Mesothelial cell of epicardium (in vitro differentiated cells): ENCODE data around the gene ATP5ME. TPM values are rescaled to one million over a fixed set of nuclear protein-coding genes. Genes with fewer than 3 reads are reported as not detected.
"Not testable (repeated sequence)": the region's sequence is repeated elsewhere in the genome, so short reads cannot be mapped to it uniquely, and the experiment has no call there.

Experiments
- DNase-seq, 2 experiments: peaks; one replicate each; pipeline ENCODE4 v3.0.0; 2021; ENCODE audit warnings: low spot score in 2 of 2; ENCODE audit not compliant: unreplicated experiment in 2 of 2
- H3K27ac Mint-ChIP-seq: 2 replicates; pipeline ENCODE4 v1.8.0; 2021; ENCODE audit warnings: mixed read lengths
- H3K27me3 Mint-ChIP-seq: 2 replicates; pipeline ENCODE4 v1.8.0; 2021; ENCODE audit warnings: low read depth, mixed read lengths
- H3K36me3 Mint-ChIP-seq: 2 replicates; pipeline ENCODE4 v1.8.0; 2021; ENCODE audit warnings: mixed read lengths
- H3K4me1 Mint-ChIP-seq: 2 replicates; pipeline ENCODE4 v1.8.0; 2021; ENCODE audit warnings: mixed read lengths
- H3K4me3 Mint-ChIP-seq: 2 replicates; pipeline ENCODE4 v1.8.0; 2021; ENCODE audit warnings: mild to moderate bottlenecking, moderate library complexity, mixed read lengths
- H3K9me3 Mint-ChIP-seq: 2 replicates; pipeline ENCODE4 v1.8.0; 2021; ENCODE audit warnings: mixed read lengths
- total RNA-seq: library from RNA; stranded (reverse); gene quantifications from 3 replicates; pipeline ENCODE4 v1.2.1, GENCODE V29; 2021
- TF ChIP-seq, protein P1 (sequence below): fragments of 200-600 bp; sonication (generic); IDR thresholded peaks from one replicate; pipeline ENCODE4 v1.5.0; 2021; ENCODE audit warnings: antibody characterized with exemption; ENCODE audit not compliant: unreplicated experiment

Gene ATP5ME
- total RNA-seq, 1 donor from 2014 or later: 212 TPM

DNA sequence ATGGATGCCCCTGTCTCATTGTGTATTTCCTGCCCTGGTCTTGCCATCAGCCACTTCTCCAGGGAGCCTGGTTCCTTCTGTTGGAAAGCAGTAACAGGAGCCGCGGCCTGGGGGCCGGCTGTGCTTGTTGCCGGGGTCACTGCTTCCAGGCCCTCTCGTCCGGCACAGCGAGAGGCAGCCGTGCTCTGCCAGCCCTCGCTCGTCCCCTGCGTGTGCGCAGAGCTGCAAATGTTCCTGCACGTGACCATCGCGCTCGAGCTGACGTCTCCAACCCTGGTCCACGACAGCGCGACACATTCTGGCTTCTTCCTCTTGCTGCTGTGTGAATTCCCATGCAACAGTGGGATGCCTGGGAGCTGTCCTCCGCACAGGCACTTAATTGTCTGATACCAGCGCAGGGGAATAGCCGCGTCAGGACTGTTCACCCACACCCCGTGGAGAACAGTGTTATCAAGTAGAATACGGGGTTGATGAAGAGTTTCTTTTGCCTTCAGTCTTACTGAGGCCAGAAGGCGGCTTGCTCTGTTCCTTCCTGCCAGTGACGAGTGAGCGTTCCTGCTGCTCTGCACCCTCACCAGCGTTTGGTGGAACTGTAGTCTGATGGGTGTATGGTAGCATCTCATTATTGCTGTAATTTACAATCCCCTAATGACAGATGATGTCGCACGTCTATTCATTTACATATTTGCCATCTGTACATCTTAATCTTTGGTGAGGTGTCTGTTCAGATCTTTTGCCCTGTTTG lies 36.4 kb downstream of the ATP5ME start:
- Mint-ChIP-seq H3K27me3 (peaks cover 16% of the 10 kb centered on the region), H3K4me3 (no peak overlapping the region), H3K27ac (no peak overlapping the region), H3K4me1 (no peaks in the 10 kb centered on the region), H3K36me3 (no peaks in the 10 kb centered on the region), H3K9me3 (peaks cover 6% of the 10 kb centered on the region)
- DNase-seq: no peak
- TF ChIP-seq, protein P1, sequence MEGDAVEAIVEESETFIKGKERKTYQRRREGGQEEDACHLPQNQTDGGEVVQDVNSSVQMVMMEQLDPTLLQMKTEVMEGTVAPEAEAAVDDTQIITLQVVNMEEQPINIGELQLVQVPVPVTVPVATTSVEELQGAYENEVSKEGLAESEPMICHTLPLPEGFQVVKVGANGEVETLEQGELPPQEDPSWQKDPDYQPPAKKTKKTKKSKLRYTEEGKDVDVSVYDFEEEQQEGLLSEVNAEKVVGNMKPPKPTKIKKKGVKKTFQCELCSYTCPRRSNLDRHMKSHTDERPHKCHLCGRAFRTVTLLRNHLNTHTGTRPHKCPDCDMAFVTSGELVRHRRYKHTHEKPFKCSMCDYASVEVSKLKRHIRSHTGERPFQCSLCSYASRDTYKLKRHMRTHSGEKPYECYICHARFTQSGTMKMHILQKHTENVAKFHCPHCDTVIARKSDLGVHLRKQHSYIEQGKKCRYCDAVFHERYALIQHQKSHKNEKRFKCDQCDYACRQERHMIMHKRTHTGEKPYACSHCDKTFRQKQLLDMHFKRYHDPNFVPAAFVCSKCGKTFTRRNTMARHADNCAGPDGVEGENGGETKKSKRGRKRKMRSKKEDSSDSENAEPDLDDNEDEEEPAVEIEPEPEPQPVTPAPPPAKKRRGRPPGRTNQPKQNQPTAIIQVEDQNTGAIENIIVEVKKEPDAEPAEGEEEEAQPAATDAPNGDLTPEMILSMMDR: no peak

GRCh38 chr4:636628-637159 lies 37.4 kb downstream of the ATP5ME start:
- Mint-ChIP-seq H3K4me3 (no peak overlapping the region), H3K36me3 (no peaks in the 10 kb centered on the region), H3K4me1 (no peaks in the 10 kb centered on the region), H3K9me3 (peaks cover 13% of the 10 kb centered on the region), H3K27me3 (peaks cover 16% of the 10 kb centered on the region), H3K27ac (no peak overlapping the region)
- TF ChIP-seq, protein P1: no peak
- no peak for DNase-seq

- H3K27ac Mint-ChIP-seq: no peak overlapping the region
- DNase-seq: no peak
- H3K36me3 Mint-ChIP-seq: no peaks in the 10 kb centered on the region
- H3K4me3 Mint-ChIP-seq: no peak overlapping the region
- no peaks in the 10 kb centered on the region for H3K4me1 Mint-ChIP-seq
- TF ChIP-seq, protein P1: no peak
- H3K27me3 Mint-ChIP-seq: peaks cover 16% of the 10 kb centered on the region
- peaks cover 18% of the 10 kb centered on the region for H3K9me3 Mint-ChIP-seq
Observed at GRCh38 chr4:635851-636627, 38.0 kb downstream of the ATP5ME start.

GRCh38 chr4:635066-635835 lies 38.8 kb downstream of the ATP5ME start:
- Mint-ChIP-seq H3K27me3 (peaks cover 13% of the 10 kb centered on the region), H3K9me3 (peaks cover 14% of the 10 kb centered on the region)
- DNase-seq, H3K4me3 Mint-ChIP-seq, H3K36me3 Mint-ChIP-seq, H3K27ac Mint-ChIP-seq, H3K4me1 Mint-ChIP-seq: not testable (repeated sequence)

GRCh38 chr4:634599-634985 lies 39.5 kb downstream of the ATP5ME start:
- Mint-ChIP-seq H3K36me3 (no peaks in the 10 kb centered on the region), H3K27me3 (peaks cover 15% of the 10 kb centered on the region), H3K9me3 (peaks cover 14% of the 10 kb centered on the region), H3K27ac (no peak overlapping the region), H3K4me3 (no peak overlapping the region), H3K4me1 (no peaks in the 10 kb centered on the region)
- TF ChIP-seq, protein P1: no peak
- DNase-seq: no peak
